NAMALWA (cell line): ENCODE data around the gene PRSS22.
A peak's percentile ranks its signal among the peaks of the same experiment; 100 is the strongest.

ENCODE experiments used
- DNase-seq: peaks from one replicate; pipeline ENCODE4 v3.0.0-alpha.2; 2015; ENCODE audit warnings: low spot score

The PRSS22 gene

GRCh38 chr16:2816751-2817339, 41.1 kb downstream of the PRSS22 start, which contains the start of gene PRSS21:
TSS of gene PRSS21 (plus strand) at chr16:2817237. CDS start at chr16:2817269, 32 bp downstream.
- DNase-seq, result peak; percentile 20

GRCh38 chr16:2815299-2815771, 42.6 kb downstream of the PRSS22 start:
- no peak for DNase-seq

- DNase-seq, result no peak
These were observed 43.2 kb downstream of the PRSS22 start for GRCh38 chr16:2814551-2815298.

GRCh38 chr16:2813771-2814221, 44.2 kb downstream of the PRSS22 start:
- DNase-seq, result no peak

GRCh38 chr16:2811703-2812471, 46.1 kb downstream of the PRSS22 start:
- DNase-seq, result no peak

- DNase-seq, result no peak
These were observed 47.3 kb downstream of the PRSS22 start for GRCh38 chr16:2810651-2811050.

GRCh38 chr16:2809149-2809760, 48.7 kb downstream of the PRSS22 start:
- no peak for DNase-seq

GRCh38 chr16:2808181-2808580, 49.8 kb downstream of the PRSS22 start:
- no peak for DNase-seq

GRCh38 chr16:2806286-2806685, 51.7 kb downstream of the PRSS22 start:
- no peak for DNase-seq

- no peak for DNase-seq
These were observed 53.2 kb downstream of the PRSS22 start for GRCh38 chr16:2804728-2805127.

GRCh38 chr16:2803545-2804195, 54.3 kb downstream of the PRSS22 start:
- DNase-seq, result no peak
